ENCODE results near the gene CYB5R2. TPM values are rescaled to one million over a fixed set of nuclear protein-coding genes. Genes with fewer than 3 reads are reported as not detected.

Gene CYB5R2
- total RNA-seq, 1 experiment from 2014 or later: 4.5 TPM

DNA sequence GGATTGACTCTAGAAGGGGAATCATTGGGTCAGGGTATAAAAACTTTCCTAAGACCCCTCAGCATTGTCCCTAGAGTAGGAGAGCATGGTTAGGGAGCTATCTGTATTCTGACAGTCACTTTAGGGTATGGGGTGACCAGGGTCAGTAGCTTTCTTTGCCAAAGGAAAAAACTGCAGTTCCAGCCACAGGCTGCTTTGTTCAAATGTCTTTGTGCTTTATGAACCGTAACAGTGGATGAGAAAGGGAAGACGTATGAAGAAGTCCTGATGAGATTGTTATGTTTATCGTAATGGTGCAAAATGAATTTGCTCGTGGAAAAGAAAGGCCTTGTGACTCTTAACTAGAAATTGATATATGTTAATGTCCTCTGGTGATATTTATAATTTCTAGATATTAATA is 30.0 kb downstream of the CYB5R2 start:
- peaks cover 19% of the 10 kb centered on the region for H3K4me1 Mint-ChIP-seq (ENCODE audit: low read depth, unreplicated experiment)
- H3K4me3 ChIP-seq (ENCODE audit: low read depth, low read length): no peak overlapping the region
- no peaks in the 10 kb centered on the region for H3K9me3 Mint-ChIP-seq (ENCODE audit: unreplicated experiment)
- no peaks in the 10 kb centered on the region for H3K9me3 ChIP-seq
- H3K36me3 Mint-ChIP-seq (ENCODE audit: insufficient read depth, unreplicated experiment): peaks cover 77% of the 10 kb centered on the region
- BruUV-seq (replicated peaks): no TSS peak
- peaks cover 7% of the 10 kb centered on the region for H3K36me3 ChIP-seq (ENCODE audit: control insufficient read depth, insufficient read depth, low read length)
- no peaks in the 10 kb centered on the region for H3K27me3 Mint-ChIP-seq (ENCODE audit: insufficient read depth, unreplicated experiment)
- TF ChIP-seq, protein P1, sequence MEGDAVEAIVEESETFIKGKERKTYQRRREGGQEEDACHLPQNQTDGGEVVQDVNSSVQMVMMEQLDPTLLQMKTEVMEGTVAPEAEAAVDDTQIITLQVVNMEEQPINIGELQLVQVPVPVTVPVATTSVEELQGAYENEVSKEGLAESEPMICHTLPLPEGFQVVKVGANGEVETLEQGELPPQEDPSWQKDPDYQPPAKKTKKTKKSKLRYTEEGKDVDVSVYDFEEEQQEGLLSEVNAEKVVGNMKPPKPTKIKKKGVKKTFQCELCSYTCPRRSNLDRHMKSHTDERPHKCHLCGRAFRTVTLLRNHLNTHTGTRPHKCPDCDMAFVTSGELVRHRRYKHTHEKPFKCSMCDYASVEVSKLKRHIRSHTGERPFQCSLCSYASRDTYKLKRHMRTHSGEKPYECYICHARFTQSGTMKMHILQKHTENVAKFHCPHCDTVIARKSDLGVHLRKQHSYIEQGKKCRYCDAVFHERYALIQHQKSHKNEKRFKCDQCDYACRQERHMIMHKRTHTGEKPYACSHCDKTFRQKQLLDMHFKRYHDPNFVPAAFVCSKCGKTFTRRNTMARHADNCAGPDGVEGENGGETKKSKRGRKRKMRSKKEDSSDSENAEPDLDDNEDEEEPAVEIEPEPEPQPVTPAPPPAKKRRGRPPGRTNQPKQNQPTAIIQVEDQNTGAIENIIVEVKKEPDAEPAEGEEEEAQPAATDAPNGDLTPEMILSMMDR (IDR thresholded peaks at IDR 0.05; ENCODE audit: insufficient read depth in 1 of 2, low read depth in 1 of 2, low read length in 1 of 2, severe bottlenecking in 1 of 2, unreplicated experiment in 1 of 2): no peak
- intact Hi-C loops (cut with micrococcal nuclease; ENCODE audit: unreplicated experiment): no loop called here
- ChIA-PET CTCF (interaction anchor here (0.8 to 1.7 kb wide), 2 partner anchors 14 to 71 kb away, joined by 3 to 6 read pairs; no protein-coding TSS in a partner anchor), POLR2A (no interaction called here)
- H3K4me1 ChIP-seq: peaks cover 4% of the 10 kb centered on the region; the same call in 1 of the 2 replicates
- DNase-seq: no peak
- H3K27ac Mint-ChIP-seq (ENCODE audit: unreplicated experiment): no peak overlapping the region
- H3K4me3 Mint-ChIP-seq (ENCODE audit: unreplicated experiment): no peak overlapping the region
- no peaks in the 10 kb centered on the region for H3K27me3 ChIP-seq (replicated peaks; ENCODE audit: control insufficient read depth, insufficient read depth, low read length)

DNA sequence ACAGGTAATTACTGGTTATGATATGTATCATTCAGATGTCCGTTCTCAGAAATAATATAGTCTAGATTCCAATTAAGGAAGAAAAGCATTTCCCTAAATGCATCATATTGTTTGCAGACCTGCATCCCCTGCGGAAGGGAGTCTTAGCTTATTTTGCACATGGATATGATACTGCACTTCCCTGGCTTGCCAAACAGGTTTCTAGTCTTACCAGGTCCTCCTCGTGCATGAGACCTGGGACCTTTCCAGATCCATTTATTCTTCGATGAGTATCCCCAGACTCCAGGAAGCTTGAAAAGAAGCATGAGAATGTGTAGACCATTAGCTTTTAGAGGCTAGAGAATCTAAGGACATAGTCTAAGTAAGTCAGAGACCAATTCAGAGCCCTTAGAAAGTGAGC is 30.6 kb downstream of the CYB5R2 start:
- no peak overlapping the region for H3K4me3 Mint-ChIP-seq (ENCODE audit: unreplicated experiment)
- no TSS peak for BruUV-seq (replicated peaks)
- TF ChIP-seq, protein P1 (IDR thresholded peaks at IDR 0.05; ENCODE audit: insufficient read depth in 1 of 2, low read depth in 1 of 2, low read length in 1 of 2, severe bottlenecking in 1 of 2, unreplicated experiment in 1 of 2): no peak
- DNase-seq: no peak
- Histone ChIP-seq H3K36me3 (ENCODE audit: control insufficient read depth, insufficient read depth, low read length) (peaks cover 5% of the 10 kb centered on the region), H3K4me3 (ENCODE audit: low read depth, low read length) (no peak overlapping the region), H3K4me1 (peaks cover 4% of the 10 kb centered on the region; the same call in 1 of the 2 replicates), H3K9me3 (no peaks in the 10 kb centered on the region), H3K27me3 (replicated peaks; ENCODE audit: control insufficient read depth, insufficient read depth, low read length) (no peaks in the 10 kb centered on the region)
- no peaks in the 10 kb centered on the region for H3K9me3 Mint-ChIP-seq (ENCODE audit: unreplicated experiment)
- no peak overlapping the region for H3K27ac Mint-ChIP-seq (ENCODE audit: unreplicated experiment)
- ChIA-PET CTCF (interaction anchor here (0.8 to 1.7 kb wide), 2 partner anchors 14 to 71 kb away, joined by 3 to 6 read pairs; no protein-coding TSS in a partner anchor), POLR2A (no interaction called here)
- H3K36me3 Mint-ChIP-seq (ENCODE audit: insufficient read depth, unreplicated experiment): peaks cover 76% of the 10 kb centered on the region
- intact Hi-C loops (cut with micrococcal nuclease; ENCODE audit: unreplicated experiment): no loop called here
- peaks cover 19% of the 10 kb centered on the region for H3K4me1 Mint-ChIP-seq (ENCODE audit: low read depth, unreplicated experiment)
- no peaks in the 10 kb centered on the region for H3K27me3 Mint-ChIP-seq (ENCODE audit: insufficient read depth, unreplicated experiment)

DNA sequence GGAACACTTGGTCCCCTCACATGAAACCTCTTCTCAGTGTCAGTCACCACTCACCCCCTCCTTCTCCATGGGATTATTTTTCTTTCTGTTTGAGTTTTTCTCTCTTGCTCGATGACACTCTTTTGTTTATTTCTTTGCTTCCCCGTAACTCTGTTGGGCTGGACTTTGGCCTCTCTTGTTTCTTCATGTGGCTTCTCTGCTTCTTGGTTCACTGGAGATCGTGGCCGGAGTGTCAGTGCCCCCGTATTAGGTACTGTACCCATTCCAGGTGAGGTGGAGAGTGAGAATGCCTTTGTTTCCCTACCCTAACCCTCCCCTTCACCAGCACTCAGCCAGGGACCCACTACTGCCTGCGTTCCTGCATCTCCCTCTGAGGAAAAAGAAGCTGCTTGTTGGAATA is 32.5 kb downstream of the CYB5R2 start:
- H3K27me3 Mint-ChIP-seq (ENCODE audit: insufficient read depth, unreplicated experiment): no peaks in the 10 kb centered on the region
- TF ChIP-seq, protein P1 (IDR thresholded peaks at IDR 0.05; ENCODE audit: insufficient read depth in 1 of 2, low read depth in 1 of 2, low read length in 1 of 2, severe bottlenecking in 1 of 2, unreplicated experiment in 1 of 2): no peak
- no peak overlapping the region for H3K4me3 Mint-ChIP-seq (ENCODE audit: unreplicated experiment)
- peak overlapping the region; percentile 9 for H3K27ac Mint-ChIP-seq (ENCODE audit: unreplicated experiment)
- BruUV-seq (replicated peaks): no TSS peak
- Histone ChIP-seq H3K4me1 (no peaks in the 10 kb centered on the region), H3K4me3 (ENCODE audit: low read depth, low read length) (no peak overlapping the region), H3K36me3 (ENCODE audit: control insufficient read depth, insufficient read depth, low read length) (peaks cover 7% of the 10 kb centered on the region), H3K9me3 (no peaks in the 10 kb centered on the region), H3K27me3 (replicated peaks; ENCODE audit: control insufficient read depth, insufficient read depth, low read length) (no peaks in the 10 kb centered on the region)
- intact Hi-C loops (cut with micrococcal nuclease; ENCODE audit: unreplicated experiment): no loop called here
- no peak for DNase-seq
- ChIA-PET CTCF (no interaction called here), POLR2A (no interaction called here)
- H3K9me3 Mint-ChIP-seq (ENCODE audit: unreplicated experiment): no peaks in the 10 kb centered on the region
- peaks cover 19% of the 10 kb centered on the region for H3K4me1 Mint-ChIP-seq (ENCODE audit: low read depth, unreplicated experiment)
- peaks cover 82% of the 10 kb centered on the region for H3K36me3 Mint-ChIP-seq (ENCODE audit: insufficient read depth, unreplicated experiment)

Measured in Caco-2 (cell line).